ENCODE measurements around the gene SH3TC1.

GRCh38 chr4:8200302-8200975 is 1.3 kb downstream of the SH3TC1 start:
- no peak for TF ChIP-seq CTCF (IDR thresholded peaks at IDR 0.05)
- TF ChIP-seq POLR2A (IDR thresholded peaks at IDR 0.05), result no peak
- no peak for TF ChIP-seq EP300 (IDR thresholded peaks at IDR 0.05)
